NCI-H226 (cell line): ENCODE results near the gene EPHA6.
A peak's percentile ranks its signal among the peaks of the same experiment; 100 is the strongest.

ENCODE experiments used
- DNase-seq: peaks from one replicate; pipeline ENCODE4 v3.0.0-alpha.2; 2015

EPHA6 gene

GRCh38 chr3:97719156-97719821 is 904.9 kb downstream of the EPHA6 start:
- peak; percentile 67 for DNase-seq

- DNase-seq: no peak
These were observed 906.0 kb downstream of the EPHA6 start for GRCh38 chr3:97720417-97720816.

GRCh38 chr3:97721446-97721845 is 907.1 kb downstream of the EPHA6 start:
- DNase-seq: no peak

GRCh38 chr3:97736928-97737327 is 922.5 kb downstream of the EPHA6 start:
- no peak for DNase-seq

- DNase-seq: no peak
These were observed 924.4 kb downstream of the EPHA6 start for GRCh38 chr3:97738761-97739160.

GRCh38 chr3:97742036-97742435 is 927.6 kb downstream of the EPHA6 start:
- no peak for DNase-seq

- DNase-seq: no peak
These were observed 929.9 kb downstream of the EPHA6 start for GRCh38 chr3:97744289-97744688.

GRCh38 chr3:97763586-97764406 is 949.4 kb downstream of the EPHA6 start:
- DNase-seq: no peak

GRCh38 chr3:97764407-97765238 is 950.2 kb downstream of the EPHA6 start, which contains the start of gene ARL6:
Gene ARL6 (plus strand): TSS chr3:97764758. CDS start chr3:97768108, 3,350 bp downstream.
- peak; percentile 75 for DNase-seq

- DNase-seq: no peak
These were observed 950.9 kb downstream of the EPHA6 start for GRCh38 chr3:97765336-97765735.

- no peak for DNase-seq
These were observed 958.5 kb downstream of the EPHA6 start for GRCh38 chr3:97772926-97773325.

- DNase-seq: no peak
These were observed 963.8 kb downstream of the EPHA6 start for GRCh38 chr3:97778152-97778551.

- no peak for DNase-seq
These were observed 979.1 kb downstream of the EPHA6 start for GRCh38 chr3:97793420-97794019.

- no peak for DNase-seq
These were observed 981.6 kb downstream of the EPHA6 start for GRCh38 chr3:97795951-97796350.
